ENCODE results near the gene BCL2L2. TPM values are rescaled to one million over a fixed set of nuclear protein-coding genes. Genes with fewer than 3 reads are reported as not detected.

The BCL2L2 gene, protein sequence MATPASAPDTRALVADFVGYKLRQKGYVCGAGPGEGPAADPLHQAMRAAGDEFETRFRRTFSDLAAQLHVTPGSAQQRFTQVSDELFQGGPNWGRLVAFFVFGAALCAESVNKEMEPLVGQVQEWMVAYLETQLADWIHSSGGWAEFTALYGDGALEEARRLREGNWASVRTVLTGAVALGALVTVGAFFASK
- total RNA-seq = 12.0 and 18.4 TPM in 2 replicates

DNA sequence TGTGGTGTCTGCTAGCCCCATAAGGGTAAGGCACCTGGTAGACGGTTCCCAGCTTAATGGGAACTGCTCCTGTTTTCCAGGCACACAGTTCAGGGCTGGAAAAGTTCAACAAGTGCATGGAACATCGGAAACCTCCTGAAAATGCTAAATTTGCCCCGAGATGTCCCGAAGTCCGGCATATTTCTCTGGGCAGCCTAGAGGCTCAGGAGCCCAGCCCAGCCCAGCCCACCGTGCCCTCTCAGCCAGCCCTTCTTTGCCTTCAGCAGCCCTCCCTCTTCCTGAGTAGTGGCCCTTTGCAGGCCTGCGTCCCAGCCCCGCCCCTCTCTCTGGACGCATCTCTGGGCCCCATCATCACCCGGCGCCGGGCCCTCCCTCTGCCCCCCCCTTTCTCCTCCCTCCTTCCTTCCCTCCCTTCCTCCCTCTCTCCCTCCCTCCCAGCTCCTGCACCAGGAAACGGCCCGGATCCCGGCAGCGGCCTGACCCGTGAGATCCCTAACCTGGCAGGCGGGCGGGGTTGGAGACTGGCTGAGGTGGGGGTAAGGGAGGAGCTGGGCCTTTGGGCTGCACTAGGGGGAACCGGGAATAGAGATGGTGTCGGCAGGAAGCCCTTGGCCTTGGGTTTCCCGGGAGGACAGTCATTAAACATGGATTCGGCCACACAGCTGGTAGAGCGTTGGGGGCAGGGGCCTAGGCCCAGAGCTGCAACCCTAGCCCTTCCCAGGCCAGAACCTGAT is at the start of gene BCL2L2:
Gene BCL2L2 (plus strand): TSS at position 422 of the 734 bp plus-strand sequence. CDS start 935 bp downstream, outside the sequence.

DNA sequence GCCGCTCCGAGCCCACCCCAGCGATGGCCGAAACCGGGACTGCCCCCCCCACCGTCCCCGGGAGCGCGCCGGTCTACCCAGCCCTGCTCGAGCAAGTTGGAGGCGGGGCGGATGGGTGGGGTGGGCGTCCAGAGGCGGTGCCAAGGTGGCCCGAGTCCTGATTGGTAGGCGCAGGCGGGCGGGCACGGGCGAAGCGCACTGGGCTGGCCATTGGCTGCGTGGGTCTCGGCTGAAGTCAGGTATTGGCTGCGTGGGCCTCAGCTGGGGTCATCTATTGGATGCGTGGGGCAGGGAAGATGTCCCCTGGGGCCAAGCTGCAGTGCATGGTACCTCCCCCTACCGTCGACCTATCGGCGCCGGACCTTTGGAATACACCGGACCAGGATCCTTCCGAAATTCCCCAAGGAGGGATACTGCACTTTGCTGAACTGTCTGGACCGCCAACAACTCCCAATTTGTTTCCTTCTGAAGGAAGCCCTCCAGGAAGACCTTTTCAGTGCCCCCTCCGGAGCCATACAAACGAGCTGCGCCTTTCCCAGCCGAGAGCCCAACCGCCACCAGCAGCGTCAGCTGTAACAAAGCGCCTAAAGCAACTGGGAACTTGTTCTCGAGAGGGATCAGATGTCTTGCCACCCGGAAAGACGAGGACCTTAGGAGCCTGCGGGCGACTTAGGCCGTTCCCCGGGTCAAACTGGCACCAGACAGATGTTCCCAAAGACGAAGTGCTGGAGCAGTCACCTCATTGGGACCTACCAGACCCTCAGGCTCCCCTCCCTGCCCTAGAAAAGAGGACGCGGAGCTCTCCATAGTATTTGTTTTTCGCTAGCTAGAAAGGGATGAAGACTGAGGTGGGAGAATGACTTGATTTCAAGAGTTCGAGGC is 20.4 kb upstream of the BCL2L2 start, which contains the start of gene HOMEZ:
Gene HOMEZ (minus strand): TSS at position 113 of the 882 bp plus-strand sequence. CDS start 180 bp downstream, outside the sequence.

DNA sequence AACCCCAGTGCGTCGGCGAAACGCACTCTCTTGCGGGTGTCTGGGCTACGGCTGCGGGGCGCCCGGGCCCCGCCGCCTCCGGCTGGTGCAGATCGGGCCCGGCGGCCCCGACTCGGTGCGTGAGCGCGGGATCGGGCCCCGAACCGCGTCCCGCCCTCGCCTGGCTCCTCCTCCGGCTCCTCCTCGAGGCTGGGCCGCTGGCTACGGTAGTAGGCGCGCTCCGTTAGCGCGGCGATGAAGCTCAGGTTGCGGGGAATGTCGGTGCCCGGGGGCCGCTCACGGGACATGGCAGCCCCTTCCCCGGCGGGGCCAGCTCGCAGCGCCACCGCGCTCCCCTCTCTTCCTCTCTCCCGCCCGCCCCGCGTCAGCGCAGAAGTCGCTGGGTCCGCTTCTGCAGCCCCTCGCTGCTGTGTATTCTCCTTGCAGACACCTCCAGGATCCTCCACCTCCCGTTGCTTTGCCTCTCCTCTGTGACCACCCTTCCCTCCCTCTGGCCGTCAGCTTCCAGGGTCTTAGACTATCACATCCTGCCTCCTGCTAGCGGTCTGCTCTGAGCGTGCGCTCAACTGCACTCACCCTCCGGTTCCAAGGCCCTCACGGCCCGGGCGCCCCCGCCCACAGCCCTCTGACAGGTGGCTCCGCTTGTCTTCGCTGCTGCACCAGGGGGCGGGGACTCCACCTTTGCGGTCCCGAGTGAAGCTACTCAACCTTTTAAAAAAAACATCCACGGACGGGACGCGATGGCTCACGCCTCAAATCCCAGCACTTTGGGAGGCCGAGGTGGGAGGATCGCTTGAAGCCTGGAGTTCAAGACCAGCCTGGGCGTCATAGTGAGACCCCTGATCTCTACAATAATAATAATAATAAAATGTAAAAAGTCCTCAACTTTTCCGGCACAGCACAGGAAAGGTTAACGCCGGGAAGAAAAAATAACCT is 4.1 kb upstream of the BCL2L2 start, which contains the start of gene PPP1R3E:
Gene PPP1R3E (minus strand): TSS at position 570 of the 936 bp plus-strand sequence. CDS start 283 bp downstream, at position 287.

DNA sequence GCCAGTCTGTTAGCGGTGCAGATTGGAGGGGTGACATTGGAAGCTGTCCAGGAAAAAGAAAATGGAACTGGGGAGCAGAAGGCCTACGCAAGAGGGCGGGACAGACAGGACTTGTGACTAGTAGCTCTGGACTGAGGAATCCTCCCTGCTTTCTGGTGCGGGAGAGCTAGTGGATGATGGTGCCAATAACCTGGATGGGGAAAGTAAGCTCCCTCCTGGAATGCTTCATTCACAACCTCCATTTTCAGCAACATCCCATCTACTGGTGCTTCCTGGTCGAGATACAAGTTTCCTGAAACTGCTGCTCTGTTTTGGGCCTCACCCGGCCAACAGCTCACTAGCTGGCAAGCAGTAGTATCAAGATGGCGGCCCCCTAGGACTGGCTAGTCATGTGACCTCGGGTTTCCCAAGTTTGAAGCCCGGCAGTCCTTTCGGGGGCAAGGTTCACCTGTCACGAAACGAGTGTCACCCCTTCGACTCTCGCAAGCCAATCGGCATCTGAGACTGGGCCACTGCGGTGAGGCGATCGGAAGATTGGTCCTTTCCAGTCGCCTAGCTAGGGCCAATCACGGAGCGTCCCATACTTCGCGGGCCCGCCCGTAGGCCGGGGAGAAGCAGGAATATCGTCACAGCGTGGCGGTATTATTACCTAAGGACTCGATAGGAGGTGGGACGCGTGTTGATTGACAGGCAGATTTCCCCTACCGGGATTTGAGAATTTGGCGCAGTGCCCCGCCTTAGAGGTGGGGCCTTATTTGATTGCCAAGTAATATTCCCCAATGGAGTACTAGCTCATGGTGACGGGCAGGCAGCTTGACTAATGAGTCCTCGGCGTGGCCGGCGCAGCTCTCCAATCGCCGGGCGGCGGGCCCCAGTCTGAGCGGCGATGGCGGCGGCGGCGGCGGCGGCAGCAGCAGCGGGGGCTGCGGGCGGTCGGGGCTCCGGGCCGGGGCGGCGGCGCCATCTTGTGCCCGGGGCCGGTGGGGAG is 14.2 kb downstream of the BCL2L2 start, which contains the start of gene PABPN1:
Gene PABPN1 (plus strand): TSS at position 874 of the 988 bp plus-strand sequence. CDS start 13 bp downstream, at position 887.

DNA sequence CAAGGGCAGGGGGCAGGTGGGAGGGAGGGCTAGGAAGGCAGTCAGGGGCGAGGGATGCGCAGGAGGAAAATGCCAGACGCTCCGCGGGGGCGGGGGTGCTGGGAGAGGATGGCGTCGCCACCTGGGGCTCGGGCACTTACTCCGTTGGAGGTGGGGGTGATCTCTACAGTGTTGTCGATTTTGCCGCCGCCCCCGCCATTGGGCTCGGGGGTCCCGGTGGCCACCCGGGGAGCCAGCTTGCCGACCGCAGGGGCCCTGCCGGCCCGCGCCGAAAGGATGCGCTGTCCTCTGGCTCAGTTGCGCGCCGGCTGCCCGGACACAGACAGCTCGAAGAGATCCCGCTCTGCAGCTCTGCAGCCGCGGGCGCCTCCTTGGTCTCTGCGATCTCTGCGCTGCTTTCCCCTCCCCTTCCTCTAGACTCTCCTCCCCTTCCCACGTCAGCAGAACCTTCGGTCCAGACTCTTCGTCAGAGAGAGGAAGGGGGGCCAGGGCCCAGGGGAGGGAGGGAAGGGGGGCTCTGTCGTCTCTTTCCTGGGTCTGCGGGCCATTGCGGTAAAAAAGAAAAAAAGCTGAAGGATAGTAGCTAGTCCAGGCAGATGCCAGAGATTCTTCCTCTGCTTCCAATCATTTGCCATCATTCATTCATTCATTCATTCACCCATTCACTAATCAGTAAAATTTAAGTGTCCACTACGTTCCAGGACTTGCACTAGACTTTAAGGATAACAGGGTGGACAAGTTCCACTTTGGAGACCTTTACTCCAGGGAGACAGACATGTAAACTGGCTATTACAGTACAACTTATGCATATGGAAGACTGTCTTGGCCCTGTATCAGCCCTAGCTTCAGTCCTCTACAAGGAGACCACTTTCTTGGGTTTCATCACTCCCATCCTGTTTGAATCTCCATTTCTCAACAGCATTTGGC is 46.1 kb downstream of the BCL2L2 start, which contains the start of gene SLC22A17:
Gene SLC22A17 (minus strand): TSS at position 382 of the 927 bp plus-strand sequence.

Other genes with a start within 250 kb of the BCL2L2 start
- gene CDH24, start 249.3 kb upstream of the BCL2L2 start, total RNA-seq = 5.8 and 12.5 TPM in 2 replicates
- gene ACIN1, start 211.7 kb upstream of the BCL2L2 start, total RNA-seq = 53.3 and 99.1 TPM in 2 replicates
- gene C14orf119, start 211.3 kb upstream of the BCL2L2 start, total RNA-seq = 53.2 and 53.3 TPM in 2 replicates
- 0.88 TPM in 1 of 2 replicates, not detected in the other for gene CIROP, start 201.8 kb upstream of the BCL2L2 start, total RNA-seq
- not detected in 2 replicates for gene CEBPE, start 187.6 kb upstream of the BCL2L2 start, total RNA-seq
- 0.26 and 4.6 TPM in 2 replicates for gene SLC7A8, start 123.2 kb upstream of the BCL2L2 start, total RNA-seq
- gene RNF212B, start 68.9 kb upstream of the BCL2L2 start, total RNA-seq = not detected in 2 replicates
- gene HOMEZ, start 20.7 kb upstream of the BCL2L2 start, total RNA-seq = 9.1 and 16.4 TPM in 2 replicates
- gene PPP1R3E, start 4.0 kb upstream of the BCL2L2 start, total RNA-seq = 1.6 and 4.7 TPM in 2 replicates
- gene PABPN1, start 14.6 kb downstream of the BCL2L2 start, total RNA-seq = 40.2 and 60.3 TPM in 2 replicates
- 34.6 and 59.7 TPM in 2 replicates for gene SLC22A17, start 46.1 kb downstream of the BCL2L2 start, total RNA-seq
- 21.6 and 34.2 TPM in 2 replicates for gene EFS, start 58.3 kb downstream of the BCL2L2 start, total RNA-seq
- gene IL25, start 66.0 kb downstream of the BCL2L2 start, total RNA-seq = not detected in 2 replicates
- gene CMTM5, start 70.2 kb downstream of the BCL2L2 start, total RNA-seq = 2.2 TPM in 1 of 2 replicates, not detected in the other
- gene MYH6, start 101.4 kb downstream of the BCL2L2 start, total RNA-seq = not detected in 2 replicates
- 0.56 TPM in 1 of 2 replicates, not detected in the other for gene MYH7, start 128.8 kb downstream of the BCL2L2 start, total RNA-seq
- 24.4 and 30.1 TPM in 2 replicates for gene NGDN, start 162.9 kb downstream of the BCL2L2 start, total RNA-seq
- 0.08 and 0.39 TPM in 2 replicates for gene ZFHX2, start 244.9 kb downstream of the BCL2L2 start, total RNA-seq
- 10.0 and 13.4 TPM in 2 replicates for gene THTPA, start 249.4 kb downstream of the BCL2L2 start, total RNA-seq

All from epithelial cell of alveolus of lung (primary cell).